Measurements from ENCODE around the gene KCTD17. TPM values are rescaled to one million over a fixed set of nuclear protein-coding genes. Genes with fewer than 3 reads are reported as not detected.

Gene KCTD17
- total RNA-seq, 2 donors from 2014 or later = 26.1 to 31.5 TPM

GRCh38 chr22:37015587-37015878 is 36.0 kb upstream of the KCTD17 start:
- H3K4me1 Mint-ChIP-seq = no peaks in the 10 kb centered on the region
- ATAC-seq (no peak), DNase-seq (no peak)
- no peak overlapping the region for H3K4me3 Mint-ChIP-seq
- no peaks in the 10 kb centered on the region for H3K27me3 Mint-ChIP-seq
- no peak overlapping the region for H3K27ac Mint-ChIP-seq
- no peaks in the 10 kb centered on the region for H3K36me3 Mint-ChIP-seq (ENCODE audit: low read depth)
- no peaks in the 10 kb centered on the region for H3K9me3 ChIP-seq (ENCODE audit: control insufficient read depth, low read length, poor library complexity, severe bottlenecking)

GRCh38 chr22:37016134-37016910 is 35.2 kb upstream of the KCTD17 start:
- Mint-ChIP-seq H3K36me3 (ENCODE audit: low read depth) (no peaks in the 10 kb centered on the region), H3K4me1 (no peaks in the 10 kb centered on the region), H3K27me3 (no peaks in the 10 kb centered on the region), H3K4me3 (no peak overlapping the region), H3K27ac (peak overlapping the region; percentile 34)
- DNase-seq = no peak
- H3K9me3 ChIP-seq (ENCODE audit: control insufficient read depth, low read length, poor library complexity, severe bottlenecking) = no peaks in the 10 kb centered on the region
- no peak for ATAC-seq

- DNase-seq (no peak), ATAC-seq (no peak)
- H3K4me3 Mint-ChIP-seq = peak overlapping the region; percentile 31
- H3K4me1 Mint-ChIP-seq = peaks cover 3% of the 10 kb centered on the region
- no peaks in the 10 kb centered on the region for H3K36me3 Mint-ChIP-seq (ENCODE audit: low read depth)
- H3K9me3 ChIP-seq (ENCODE audit: control insufficient read depth, low read length, poor library complexity, severe bottlenecking) = no peaks in the 10 kb centered on the region
- no peak overlapping the region for H3K27ac Mint-ChIP-seq
- no peaks in the 10 kb centered on the region for H3K27me3 Mint-ChIP-seq
These were observed 34.2 kb upstream of the KCTD17 start for GRCh38 chr22:37017356-37017755.

- ATAC-seq (no peak), DNase-seq (no peak)
- peak overlapping the region; percentile 91 for H3K4me3 Mint-ChIP-seq
- H3K9me3 ChIP-seq (ENCODE audit: control insufficient read depth, low read length, poor library complexity, severe bottlenecking) = no peaks in the 10 kb centered on the region
- no peak overlapping the region for H3K27ac Mint-ChIP-seq
- H3K4me1 Mint-ChIP-seq = peaks cover 3% of the 10 kb centered on the region
- H3K27me3 Mint-ChIP-seq = no peaks in the 10 kb centered on the region
- H3K36me3 Mint-ChIP-seq (ENCODE audit: low read depth) = no peaks in the 10 kb centered on the region
These were observed 33.3 kb upstream of the KCTD17 start for GRCh38 chr22:37018086-37018814.

GRCh38 chr22:37018815-37019308 is 32.7 kb upstream of the KCTD17 start:
- Mint-ChIP-seq H3K27ac (no peak overlapping the region), H3K4me3 (peak overlapping the region; percentile 91), H3K36me3 (ENCODE audit: low read depth) (no peaks in the 10 kb centered on the region), H3K27me3 (no peaks in the 10 kb centered on the region), H3K4me1 (peaks cover 3% of the 10 kb centered on the region)
- DNase-seq (no peak), ATAC-seq (peak; percentile 26)
- H3K9me3 ChIP-seq (ENCODE audit: control insufficient read depth, low read length, poor library complexity, severe bottlenecking) = no peaks in the 10 kb centered on the region

GRCh38 chr22:37019309-37020191 is 32.0 kb upstream of the KCTD17 start, which contains the start of the genes MPST and TST:
MPST (plus strand) TSS chr22:37019742; CDS start chr22:37019837, 95 bp downstream.
TST (minus strand) TSS chr22:37019447; CDS start chr22:37018732, 715 bp downstream.
- peak within 1 kb of the TSS; percentile 91 for H3K4me3 Mint-ChIP-seq

GRCh38 chr22:37020192-37020479 is 31.4 kb upstream of the KCTD17 start:
- H3K4me3 Mint-ChIP-seq = peak overlapping the region; percentile 91
- ATAC-seq (no peak), DNase-seq (no peak)
- H3K27ac Mint-ChIP-seq = peak overlapping the region; percentile 14
- no peaks in the 10 kb centered on the region for H3K36me3 Mint-ChIP-seq (ENCODE audit: low read depth)
- H3K9me3 ChIP-seq (ENCODE audit: control insufficient read depth, low read length, poor library complexity, severe bottlenecking) = no peaks in the 10 kb centered on the region
- peaks cover 3% of the 10 kb centered on the region for H3K4me1 Mint-ChIP-seq
- H3K27me3 Mint-ChIP-seq = no peaks in the 10 kb centered on the region

More at GRCh38 chr22:37019309-37020191, 32.0 kb upstream of the KCTD17 start, which contains the start of the genes MPST and TST:
- no peaks in the 10 kb centered on the region for H3K36me3 Mint-ChIP-seq (ENCODE audit: low read depth)
- DNase-seq = peak; percentile 20 to 40 (median 38)
- H3K27ac Mint-ChIP-seq = peak within 1 kb of the TSS; percentile 14
- H3K27me3 Mint-ChIP-seq = no peaks in the 10 kb centered on the region
- peak; percentile 84 for ATAC-seq
- H3K4me1 Mint-ChIP-seq = peaks cover 3% of the 10 kb centered on the region
- no peaks in the 10 kb centered on the region for H3K9me3 ChIP-seq (ENCODE audit: control insufficient read depth, low read length, poor library complexity, severe bottlenecking)

GRCh38 chr22:37021041-37021440 is 30.5 kb upstream of the KCTD17 start:
- Mint-ChIP-seq H3K4me1 (peaks cover 3% of the 10 kb centered on the region), H3K36me3 (ENCODE audit: low read depth) (no peaks in the 10 kb centered on the region), H3K4me3 (no peak overlapping the region), H3K27ac (no peak overlapping the region), H3K27me3 (no peaks in the 10 kb centered on the region)
- ATAC-seq = no peak
- no peak for DNase-seq
- no peaks in the 10 kb centered on the region for H3K9me3 ChIP-seq (ENCODE audit: control insufficient read depth, low read length, poor library complexity, severe bottlenecking)

GRCh38 chr22:37021710-37022482 is 29.6 kb upstream of the KCTD17 start:
- Mint-ChIP-seq H3K36me3 (ENCODE audit: low read depth) (no peaks in the 10 kb centered on the region), H3K4me1 (peaks cover 3% of the 10 kb centered on the region), H3K4me3 (peak overlapping the region; percentile 56), H3K27ac (no peak overlapping the region), H3K27me3 (no peaks in the 10 kb centered on the region)
- no peaks in the 10 kb centered on the region for H3K9me3 ChIP-seq (ENCODE audit: control insufficient read depth, low read length, poor library complexity, severe bottlenecking)
- ATAC-seq = peak; percentile 64
- peak; percentile 34 to 53 (median 47) for DNase-seq

- no peaks in the 10 kb centered on the region for H3K36me3 Mint-ChIP-seq (ENCODE audit: low read depth)
- H3K9me3 ChIP-seq (ENCODE audit: control insufficient read depth, low read length, poor library complexity, severe bottlenecking) = no peaks in the 10 kb centered on the region
- DNase-seq = no peak
- no peak for ATAC-seq
- H3K4me3 Mint-ChIP-seq = no peak overlapping the region
- no peaks in the 10 kb centered on the region for H3K27me3 Mint-ChIP-seq
- peaks cover 3% of the 10 kb centered on the region for H3K4me1 Mint-ChIP-seq
- H3K27ac Mint-ChIP-seq = no peak overlapping the region
These were observed 28.8 kb upstream of the KCTD17 start for GRCh38 chr22:37022483-37023337.

GRCh38 chr22:37023743-37024338 is 27.7 kb upstream of the KCTD17 start:
- H3K36me3 Mint-ChIP-seq (ENCODE audit: low read depth) = no peaks in the 10 kb centered on the region
- H3K4me1 Mint-ChIP-seq = peaks cover 3% of the 10 kb centered on the region
- no peaks in the 10 kb centered on the region for H3K27me3 Mint-ChIP-seq
- no peak overlapping the region for H3K27ac Mint-ChIP-seq
- H3K4me3 Mint-ChIP-seq = no peak overlapping the region
- no peaks in the 10 kb centered on the region for H3K9me3 ChIP-seq (ENCODE audit: control insufficient read depth, low read length, poor library complexity, severe bottlenecking)
- DNase-seq = no peak
- no peak for ATAC-seq

Measured in T-helper 17 cell (primary cell).